ENCODE measurements around the gene MPP3. TPM values are rescaled to one million over a fixed set of nuclear protein-coding genes. Genes with fewer than 3 reads are reported as not detected.

MPP3 gene
- total RNA-seq, 4 donors from 2014 or later: 1.6 to 16.1 (median 10.5) TPM

GRCh38 chr17:43784628-43785101 lies 48.3 kb downstream of the MPP3 start:
- Histone ChIP-seq H3K4me1 (peaks cover 0 to 6% (median 1%) of the 10 kb centered on the region in 4 donors), H3K27me3 (no peaks in the 10 kb centered on the region), H3K9me3 (no peaks in the 10 kb centered on the region), H3K4me3 (no peak overlapping the region), H3K27ac (no peak overlapping the region), H3K36me3 (no peaks in the 10 kb centered on the region)
- TF ChIP-seq POLR2A (IDR thresholded peaks at IDR 0.05): no peak
- no peak for TF ChIP-seq CTCF (IDR thresholded peaks at IDR 0.05)
- DNase-seq: no peak

GRCh38 chr17:43784068-43784467 lies 48.9 kb downstream of the MPP3 start:
- no peak overlapping the region for H3K27ac ChIP-seq
- no peak for DNase-seq
- H3K36me3 ChIP-seq: no peaks in the 10 kb centered on the region
- H3K27me3 ChIP-seq: no peaks in the 10 kb centered on the region
- peaks cover 0 to 11% (median 5%) of the 10 kb centered on the region in 4 donors for H3K4me1 ChIP-seq
- H3K9me3 ChIP-seq: no peaks in the 10 kb centered on the region
- TF ChIP-seq CTCF (IDR thresholded peaks at IDR 0.05): no peak
- TF ChIP-seq POLR2A (IDR thresholded peaks at IDR 0.05): no peak
- H3K4me3 ChIP-seq: no peak overlapping the region

- Histone ChIP-seq H3K27ac (no peak overlapping the region), H3K4me1 (peaks cover 0 to 11% (median 5%) of the 10 kb centered on the region in 4 donors), H3K27me3 (no peaks in the 10 kb centered on the region), H3K36me3 (no peaks in the 10 kb centered on the region), H3K9me3 (no peaks in the 10 kb centered on the region), H3K4me3 (no peak overlapping the region)
- TF ChIP-seq CTCF (IDR thresholded peaks at IDR 0.05) (no peak), POLR2A (IDR thresholded peaks at IDR 0.05) (no peak)
- DNase-seq: no peak
Observed at GRCh38 chr17:43782913-43783680, 49.8 kb downstream of the MPP3 start.

- no peak for DNase-seq
- no peak for TF ChIP-seq POLR2A (IDR thresholded peaks at IDR 0.05)
- H3K27ac ChIP-seq: peak within 1 kb of the TSS; percentile 90 to 100 (median 98)
- no peaks in the 10 kb centered on the region for H3K9me3 ChIP-seq
- H3K4me1 ChIP-seq: peaks cover 0 to 16% (median 5%) of the 10 kb centered on the region in 4 donors
- peaks cover 0 to 11% (median 0%) of the 10 kb centered on the region in 3 donors for H3K36me3 ChIP-seq
- peak within 1 kb of the TSS; percentile 96 to 100 (median 100) for H3K4me3 ChIP-seq
- H3K27me3 ChIP-seq: no peaks in the 10 kb centered on the region
Observed at GRCh38 chr17:43780135-43780534, 52.8 kb downstream of the MPP3 start, which contains the start of gene CFAP97D1. CFAP97D1 (plus strand) TSS chr17:43780435; CDS start chr17:43780463, 28 bp downstream.

- peak in 1 of 3 donors; percentile 42 for DNase-seq
- H3K4me3 ChIP-seq: peak overlapping the region; percentile 96 to 100 (median 100)
- no peaks in the 10 kb centered on the region for H3K27me3 ChIP-seq
- H3K36me3 ChIP-seq: peaks cover 0 to 18% (median 0%) of the 10 kb centered on the region in 3 donors
- TF ChIP-seq CTCF (IDR thresholded peaks at IDR 0.05): peak in 1 of 6 experiments; percentile 19
- peak in 1 of 2 donors; percentile 19 for TF ChIP-seq POLR2A (IDR thresholded peaks at IDR 0.05)
- peaks cover 0 to 16% (median 5%) of the 10 kb centered on the region in 4 donors for H3K4me1 ChIP-seq
- peak overlapping the region; percentile 90 to 100 (median 98) for H3K27ac ChIP-seq
- no peaks in the 10 kb centered on the region for H3K9me3 ChIP-seq
Observed at GRCh38 chr17:43779145-43780125, 53.5 kb downstream of the MPP3 start.
